NCI-H2227 treated with DMSO at 0.1 percent for 48 hours (cell line): ENCODE measurements around the gene CDAN1.
"Not testable (repeated sequence)": the region's sequence is repeated elsewhere in the genome, so short reads cannot be mapped to it uniquely, and the experiment has no call there.

Experiments used
- DNase-seq: peaks from one replicate; lab custom pipeline; 2025; lab: John Stamatoyannopoulos, UW

Gene CDAN1, protein sequence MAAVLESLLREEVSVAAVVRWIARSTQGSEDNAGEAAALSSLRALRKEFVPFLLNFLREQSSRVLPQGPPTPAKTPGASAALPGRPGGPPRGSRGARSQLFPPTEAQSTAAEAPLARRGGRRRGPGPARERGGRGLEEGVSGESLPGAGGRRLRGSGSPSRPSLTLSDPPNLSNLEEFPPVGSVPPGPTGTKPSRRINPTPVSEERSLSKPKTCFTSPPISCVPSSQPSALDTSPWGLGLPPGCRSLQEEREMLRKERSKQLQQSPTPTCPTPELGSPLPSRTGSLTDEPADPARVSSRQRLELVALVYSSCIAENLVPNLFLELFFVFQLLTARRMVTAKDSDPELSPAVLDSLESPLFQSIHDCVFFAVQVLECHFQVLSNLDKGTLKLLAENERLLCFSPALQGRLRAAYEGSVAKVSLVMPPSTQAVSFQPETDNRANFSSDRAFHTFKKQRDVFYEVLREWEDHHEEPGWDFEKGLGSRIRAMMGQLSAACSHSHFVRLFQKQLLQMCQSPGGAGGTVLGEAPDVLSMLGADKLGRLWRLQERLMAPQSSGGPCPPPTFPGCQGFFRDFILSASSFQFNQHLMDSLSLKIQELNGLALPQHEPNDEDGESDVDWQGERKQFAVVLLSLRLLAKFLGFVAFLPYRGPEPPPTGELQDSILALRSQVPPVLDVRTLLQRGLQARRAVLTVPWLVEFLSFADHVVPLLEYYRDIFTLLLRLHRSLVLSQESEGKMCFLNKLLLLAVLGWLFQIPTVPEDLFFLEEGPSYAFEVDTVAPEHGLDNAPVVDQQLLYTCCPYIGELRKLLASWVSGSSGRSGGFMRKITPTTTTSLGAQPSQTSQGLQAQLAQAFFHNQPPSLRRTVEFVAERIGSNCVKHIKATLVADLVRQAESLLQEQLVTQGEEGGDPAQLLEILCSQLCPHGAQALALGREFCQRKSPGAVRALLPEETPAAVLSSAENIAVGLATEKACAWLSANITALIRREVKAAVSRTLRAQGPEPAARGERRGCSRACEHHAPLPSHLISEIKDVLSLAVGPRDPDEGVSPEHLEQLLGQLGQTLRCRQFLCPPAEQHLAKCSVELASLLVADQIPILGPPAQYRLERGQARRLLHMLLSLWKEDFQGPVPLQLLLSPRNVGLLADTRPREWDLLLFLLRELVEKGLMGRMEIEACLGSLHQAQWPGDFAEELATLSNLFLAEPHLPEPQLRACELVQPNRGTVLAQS

GRCh38 chr15:42736793-42737528 is at the start of gene CDAN1:
CDAN1 (minus strand) TSS chr15:42737128; CDS start chr15:42737102, 26 bp downstream.
- DNase-seq, result peak; percentile 47

GRCh38 chr15:42785569-42785968 is 48.6 kb upstream of the CDAN1 start:
- peak; percentile 67 for DNase-seq

DNA sequence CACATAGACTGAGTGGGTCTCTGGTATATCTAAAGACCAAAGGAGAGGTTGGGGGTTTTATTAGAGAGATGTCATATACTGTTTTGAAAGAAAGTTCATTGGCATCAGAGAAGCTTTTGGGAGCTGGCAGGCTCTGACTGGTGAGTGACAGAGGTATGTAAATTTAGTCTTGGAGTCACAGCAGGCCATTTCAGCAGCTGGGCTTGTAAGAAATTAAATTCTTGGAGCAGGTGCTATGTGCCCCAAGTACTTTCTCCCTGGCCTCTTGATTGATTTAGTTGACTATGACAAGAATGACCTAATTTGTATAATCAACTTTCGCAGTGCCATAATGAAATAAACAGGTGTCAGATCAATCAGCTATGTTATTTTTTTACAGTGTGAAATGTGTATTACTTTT is 47.8 kb upstream of the CDAN1 start:
- DNase-seq, result no peak

GRCh38 chr15:42782716-42783115 is 45.8 kb upstream of the CDAN1 start:
- DNase-seq, result no peak

DNA sequence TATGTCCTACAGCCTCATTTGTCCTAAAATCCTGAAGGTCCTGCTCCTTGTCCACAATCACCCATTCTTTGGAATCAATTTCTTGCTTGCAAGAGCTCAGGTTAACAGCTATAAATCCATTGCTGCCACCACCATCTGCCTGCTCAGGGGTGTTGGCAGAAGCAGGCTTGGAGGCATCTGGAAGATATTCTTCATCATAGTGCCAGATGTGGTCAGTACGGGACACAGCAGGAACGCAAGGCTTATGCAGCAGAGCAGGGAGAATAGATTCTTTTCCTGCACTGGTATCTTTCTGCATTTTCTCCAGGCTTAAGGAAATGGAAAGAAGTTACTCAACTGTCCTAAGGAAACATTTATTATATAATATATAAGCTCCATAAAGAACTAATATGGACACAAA is 38.5 kb upstream of the CDAN1 start:
- DNase-seq, result no peak

DNA sequence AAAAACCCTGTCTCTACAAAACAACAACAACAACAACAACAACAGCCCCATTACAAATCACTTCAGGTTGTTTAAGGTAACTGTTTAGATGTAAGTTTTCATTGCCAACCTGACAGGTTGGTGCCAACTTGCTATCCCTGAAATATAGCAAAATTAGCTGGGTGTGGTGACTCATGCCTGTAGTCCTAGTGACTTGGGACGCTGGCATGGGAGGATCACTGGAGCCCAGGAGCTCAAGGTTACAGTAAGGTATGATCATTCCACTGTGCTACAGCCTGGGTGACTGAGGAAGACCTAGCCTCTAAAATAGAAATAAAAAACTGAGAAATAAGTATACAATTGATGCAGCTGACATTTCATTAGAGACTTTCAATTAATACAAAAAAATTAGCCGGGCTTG is 36.0 kb upstream of the CDAN1 start:
- no peak for DNase-seq

DNA sequence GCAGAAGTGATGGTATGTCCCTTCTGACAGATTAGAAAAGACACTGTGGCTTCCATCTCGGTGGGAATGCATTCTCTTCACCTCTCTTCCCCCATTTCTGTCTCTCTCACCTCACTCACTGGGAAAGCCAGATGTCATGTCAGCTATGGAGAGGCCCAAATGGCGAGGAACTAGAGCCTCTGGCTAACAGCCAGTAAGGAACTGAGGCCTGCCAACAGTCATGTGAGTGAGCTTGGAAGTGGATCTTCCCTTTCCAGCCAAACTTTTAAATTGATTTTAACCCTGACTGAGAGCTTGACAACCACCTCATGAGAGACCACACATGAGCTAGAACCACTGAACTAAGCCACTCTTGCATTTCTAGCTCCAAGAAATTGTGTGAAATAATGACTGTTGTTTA is 35.2 kb upstream of the CDAN1 start:
- DNase-seq, result no peak

- not testable (repeated sequence) for DNase-seq
Measured at GRCh38 chr15:42766109-42766508, 29.2 kb upstream of the CDAN1 start.

- peak; percentile 27 for DNase-seq
Measured at GRCh38 chr15:42764154-42764731, 27.3 kb upstream of the CDAN1 start.

DNA sequence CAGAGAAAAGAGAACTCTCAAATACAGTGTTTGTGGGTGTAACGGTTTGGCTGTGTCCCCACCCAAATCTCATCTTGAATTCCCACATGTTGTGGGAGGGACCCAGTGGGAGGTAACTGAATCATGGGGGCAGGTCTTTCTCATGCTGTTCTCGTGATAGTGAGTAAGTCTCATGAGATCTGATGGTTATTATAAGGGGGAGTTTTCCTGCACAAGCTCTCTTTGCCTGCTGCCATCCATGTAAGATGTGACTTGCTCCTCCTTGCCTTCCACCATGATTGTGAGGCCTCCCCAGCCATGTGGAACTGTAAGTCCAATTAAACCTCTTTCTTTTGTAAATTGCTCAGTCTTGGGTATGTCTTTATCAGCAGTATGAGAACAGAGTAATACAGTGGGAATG is 24.9 kb upstream of the CDAN1 start:
- not testable (repeated sequence) for DNase-seq

GRCh38 chr15:42760759-42761158 is 23.8 kb upstream of the CDAN1 start:
- DNase-seq, result no peak

- no peak for DNase-seq
Measured at GRCh38 chr15:42759093-42759492, 22.2 kb upstream of the CDAN1 start.

- DNase-seq, result no peak
Measured at GRCh38 chr15:42750306-42750705, 13.4 kb upstream of the CDAN1 start.

GRCh38 chr15:42749266-42749665 is 12.3 kb upstream of the CDAN1 start:
- peak; percentile 60 for DNase-seq

DNA sequence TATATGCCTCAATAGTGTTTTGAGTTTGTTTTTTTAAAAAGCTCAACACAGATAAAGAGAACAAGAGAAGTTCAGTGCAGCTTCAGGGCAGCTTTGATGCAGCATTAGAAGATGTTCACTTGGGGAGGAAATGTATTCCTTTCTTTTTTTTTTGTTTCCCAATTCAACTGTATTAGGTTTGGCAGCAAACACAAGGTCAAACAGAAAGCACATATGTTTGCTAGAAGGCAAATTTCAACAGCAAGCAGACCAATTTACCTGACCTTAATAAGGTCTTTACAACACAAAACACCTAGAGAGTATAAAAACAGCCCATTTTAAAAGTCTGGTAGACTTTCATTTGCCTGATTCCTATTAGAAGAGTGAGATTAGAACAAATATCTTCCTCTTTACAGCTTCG is 7.3 kb upstream of the CDAN1 start:
- DNase-seq, result no peak

DNA sequence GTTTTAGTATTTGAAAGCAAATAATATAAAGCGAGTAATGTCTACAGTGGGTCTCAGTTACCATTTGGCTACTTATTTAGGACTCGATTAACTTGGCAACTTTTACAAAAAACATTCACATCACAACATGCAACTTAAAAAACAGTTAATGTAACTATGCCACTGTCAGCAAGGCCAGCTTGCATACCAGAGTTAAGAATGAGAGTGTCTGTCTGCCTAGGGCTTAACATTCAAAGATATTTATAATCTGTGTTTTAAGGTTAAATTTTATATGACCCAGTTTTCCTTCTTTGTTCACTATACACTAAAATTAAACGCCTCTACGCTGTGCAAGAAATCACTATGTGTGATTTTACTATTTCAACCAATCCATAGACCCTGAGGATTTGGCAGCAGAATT is 5.2 kb upstream of the CDAN1 start:
- DNase-seq, result no peak

GRCh38 chr15:42741710-42742109 is 4.8 kb upstream of the CDAN1 start:
- DNase-seq, result no peak

- no peak for DNase-seq
Measured at GRCh38 chr15:42737529-42738328, 801 bp upstream of the CDAN1 start.

DNA sequence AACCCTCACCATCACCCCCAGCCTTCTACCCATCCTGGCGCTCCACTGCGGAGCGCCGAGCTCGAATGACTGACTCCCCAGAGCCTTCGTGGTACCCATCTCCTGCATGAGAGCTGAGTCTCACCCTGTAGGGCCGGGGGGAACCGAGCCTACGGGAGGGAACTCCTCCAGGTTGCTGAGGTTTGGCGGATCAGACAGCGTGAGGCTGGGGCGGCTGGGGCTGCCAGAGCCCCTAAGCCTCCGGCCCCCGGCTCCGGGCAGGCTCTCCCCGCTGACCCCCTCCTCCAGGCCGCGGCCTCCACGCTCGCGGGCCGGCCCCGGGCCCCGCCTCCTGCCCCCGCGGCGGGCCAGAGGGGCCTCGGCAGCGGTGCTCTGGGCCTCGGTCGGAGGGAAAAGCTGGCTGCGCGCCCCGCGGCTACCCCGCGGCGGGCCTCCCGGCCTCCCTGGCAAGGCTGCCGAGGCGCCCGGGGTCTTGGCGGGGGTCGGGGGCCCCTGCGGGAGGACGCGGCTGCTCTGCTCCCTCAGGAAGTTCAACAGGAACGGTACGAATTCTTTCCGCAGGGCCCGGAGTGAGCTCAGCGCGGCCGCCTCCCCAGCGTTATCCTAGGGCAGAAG is 643 bp downstream of the CDAN1 start:
- DNase-seq, result no peak
